Measurements from ENCODE around the gene FGF19.

The FGF19 gene

DNA sequence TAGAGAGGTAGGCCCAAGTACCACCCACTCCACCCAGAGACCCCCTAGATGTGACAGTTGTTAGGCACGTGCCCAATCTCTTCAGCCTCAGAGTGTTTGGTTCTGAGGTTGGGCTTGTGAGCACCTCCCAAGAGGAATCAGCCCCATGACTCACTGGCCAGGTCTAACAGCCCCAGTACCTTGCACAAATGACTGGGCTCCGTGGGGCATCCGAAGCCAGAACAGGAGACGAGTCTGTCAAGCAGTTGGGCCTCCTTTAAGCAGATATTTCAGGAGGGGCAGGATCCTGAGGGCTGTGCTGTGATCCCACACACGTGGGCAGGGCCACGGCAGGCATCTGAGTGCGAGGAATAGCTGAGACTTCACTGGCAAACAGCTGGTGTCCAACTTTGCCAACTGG, 29.1 kb upstream of the FGF19 start:
- CTCF ChIA-PET, result no interaction called here
- DNase-seq (ENCODE audit: extremely low spot score), result no peak
- POLR2A ChIA-PET, result no interaction called here
- TF ChIP-seq SUZ12 (IDR thresholded peaks at IDR 0.05) (no peak), FOXM1 (IDR thresholded peaks at IDR 0.05; ENCODE audit: borderline replicate concordance) (no peak), CTBP1 (IDR thresholded peaks at IDR 0.05; ENCODE audit: borderline replicate concordance) (no peak), ZNF384 (IDR thresholded peaks at IDR 0.05) (no peak), SP1 (IDR thresholded peaks at IDR 0.05) (no peak), FOXK2 (IDR thresholded peaks at IDR 0.05) (no peak), ARNT (IDR thresholded peaks at IDR 0.05) (no peak), TARDBP (IDR thresholded peaks at IDR 0.05) (no peak), LEF1 (IDR thresholded peaks at IDR 0.05; ENCODE audit: borderline replicate concordance) (no peak), HDGF (IDR thresholded peaks at IDR 0.05; ENCODE audit: borderline replicate concordance) (no peak), BHLHE40 (IDR thresholded peaks at IDR 0.05; ENCODE audit: borderline replicate concordance) (no peak), ELF4 (IDR thresholded peaks at IDR 0.05) (no peak), FOXA1 (IDR thresholded peaks at IDR 0.05) (no peak), L3MBTL2 (conservative IDR thresholded peaks at IDR 0.05) (no peak)
- TF ChIP-seq, protein P1, sequence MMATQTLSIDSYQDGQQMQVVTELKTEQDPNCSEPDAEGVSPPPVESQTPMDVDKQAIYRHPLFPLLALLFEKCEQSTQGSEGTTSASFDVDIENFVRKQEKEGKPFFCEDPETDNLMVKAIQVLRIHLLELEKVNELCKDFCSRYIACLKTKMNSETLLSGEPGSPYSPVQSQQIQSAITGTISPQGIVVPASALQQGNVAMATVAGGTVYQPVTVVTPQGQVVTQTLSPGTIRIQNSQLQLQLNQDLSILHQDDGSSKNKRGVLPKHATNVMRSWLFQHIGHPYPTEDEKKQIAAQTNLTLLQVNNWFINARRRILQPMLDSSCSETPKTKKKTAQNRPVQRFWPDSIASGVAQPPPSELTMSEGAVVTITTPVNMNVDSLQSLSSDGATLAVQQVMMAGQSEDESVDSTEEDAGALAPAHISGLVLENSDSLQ (IDR thresholded peaks at IDR 0.05), result no peak

DNA sequence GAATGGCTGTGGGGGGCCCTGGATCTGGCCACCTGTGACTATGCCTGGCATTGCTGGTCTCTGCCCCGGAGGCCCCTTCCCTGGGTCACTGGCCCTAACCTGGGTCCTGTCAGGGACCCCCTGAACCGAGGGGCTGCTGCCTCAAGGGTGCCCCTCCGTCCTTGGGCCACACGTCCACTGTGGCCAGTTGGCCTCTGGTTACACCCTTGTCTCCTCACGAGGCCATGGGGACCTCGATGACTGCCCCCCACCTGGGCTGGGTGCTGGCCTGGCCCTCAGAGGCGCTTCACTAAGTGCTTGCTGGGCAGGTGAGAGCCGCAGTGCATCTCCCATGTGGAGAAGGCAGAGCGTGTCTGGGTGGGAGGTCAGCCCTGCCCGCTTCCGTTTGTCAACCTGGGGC, 27.3 kb upstream of the FGF19 start:
- CTCF ChIA-PET, result no interaction called here
- no peak for DNase-seq (ENCODE audit: extremely low spot score)
- TF ChIP-seq SUZ12 (IDR thresholded peaks at IDR 0.05) (no peak), CTBP1 (IDR thresholded peaks at IDR 0.05; ENCODE audit: borderline replicate concordance) (no peak), SP1 (IDR thresholded peaks at IDR 0.05) (no peak), ARNT (IDR thresholded peaks at IDR 0.05) (no peak), LEF1 (IDR thresholded peaks at IDR 0.05; ENCODE audit: borderline replicate concordance) (no peak), BHLHE40 (IDR thresholded peaks at IDR 0.05; ENCODE audit: borderline replicate concordance) (no peak), NFRKB (IDR thresholded peaks at IDR 0.05) (no peak)
- TF ChIP-seq, protein P1 (IDR thresholded peaks at IDR 0.05), result no peak
- POLR2A ChIA-PET, result no interaction called here

DNA sequence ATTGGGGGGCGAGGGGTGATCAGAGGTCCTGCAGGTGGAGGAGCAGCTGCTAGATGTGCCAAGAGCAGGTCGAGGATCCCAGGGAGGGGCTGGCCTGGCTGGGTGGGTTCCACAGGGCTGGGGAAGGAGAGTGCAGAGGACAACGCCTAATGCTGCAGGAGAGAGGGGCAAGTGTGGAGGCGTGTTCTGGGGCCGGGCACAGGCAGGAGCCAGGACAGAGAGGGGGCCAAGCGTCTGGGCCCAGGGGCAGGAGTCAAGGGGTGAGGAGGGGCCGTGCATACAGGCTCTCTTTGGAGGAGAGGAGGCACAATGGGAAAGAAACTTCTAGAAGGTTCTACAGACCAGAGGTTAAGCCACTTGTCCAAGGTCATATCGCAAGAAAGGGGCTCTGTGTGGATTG, 26.7 kb upstream of the FGF19 start:
- no peak for DNase-seq (ENCODE audit: extremely low spot score)
- POLR2A ChIA-PET, result no interaction called here
- CTCF ChIA-PET, result no interaction called here
- TF ChIP-seq BHLHE40 (IDR thresholded peaks at IDR 0.05; ENCODE audit: borderline replicate concordance) (no peak), ARNT (IDR thresholded peaks at IDR 0.05) (no peak), SP1 (IDR thresholded peaks at IDR 0.05) (no peak)

DNA sequence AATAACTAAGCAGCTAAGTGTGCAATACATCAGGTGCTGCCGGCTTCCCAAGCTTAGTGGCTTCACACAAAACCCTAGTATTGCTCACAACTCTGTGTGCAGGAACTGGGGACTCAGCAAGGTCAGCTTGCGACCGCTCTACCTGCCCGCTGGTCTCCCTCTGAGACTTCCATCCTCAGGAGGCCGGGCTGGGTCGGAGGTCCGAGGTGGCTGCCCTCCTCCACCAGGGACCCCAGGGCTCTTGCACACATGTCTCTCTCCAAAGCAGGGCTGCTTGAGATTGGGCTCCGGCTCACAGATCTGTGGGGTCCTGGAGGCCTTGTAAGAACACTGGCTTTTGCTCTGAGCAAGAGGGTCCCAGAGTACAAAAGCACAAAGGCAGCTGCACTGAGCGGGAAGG, 25.4 kb upstream of the FGF19 start:
- CTCF ChIA-PET, result interaction anchor here (1.0 kb wide), 1 partner anchor 159 kb away, joined by 3 read pairs; no protein-coding TSS in a partner anchor
- DNase-seq (ENCODE audit: extremely low spot score), result no peak
- POLR2A ChIA-PET, result no interaction called here
- TF ChIP-seq ELF4 (IDR thresholded peaks at IDR 0.05) (no peak), ARNT (IDR thresholded peaks at IDR 0.05) (no peak), SP1 (IDR thresholded peaks at IDR 0.05) (no peak), LEF1 (IDR thresholded peaks at IDR 0.05; ENCODE audit: borderline replicate concordance) (no peak), ZNF384 (IDR thresholded peaks at IDR 0.05) (no peak), CTBP1 (IDR thresholded peaks at IDR 0.05; ENCODE audit: borderline replicate concordance) (no peak), L3MBTL2 (conservative IDR thresholded peaks at IDR 0.05) (no peak), TARDBP (IDR thresholded peaks at IDR 0.05) (no peak), FOXM1 (IDR thresholded peaks at IDR 0.05; ENCODE audit: borderline replicate concordance) (no peak), SUZ12 (IDR thresholded peaks at IDR 0.05) (no peak), FOXA1 (IDR thresholded peaks at IDR 0.05) (no peak), FOXK2 (IDR thresholded peaks at IDR 0.05) (no peak), NFRKB (IDR thresholded peaks at IDR 0.05) (no peak), BHLHE40 (IDR thresholded peaks at IDR 0.05; ENCODE audit: borderline replicate concordance) (no peak), HDGF (IDR thresholded peaks at IDR 0.05; ENCODE audit: borderline replicate concordance) (no peak)
- TF ChIP-seq, protein P1 (IDR thresholded peaks at IDR 0.05), result no peak

DNA sequence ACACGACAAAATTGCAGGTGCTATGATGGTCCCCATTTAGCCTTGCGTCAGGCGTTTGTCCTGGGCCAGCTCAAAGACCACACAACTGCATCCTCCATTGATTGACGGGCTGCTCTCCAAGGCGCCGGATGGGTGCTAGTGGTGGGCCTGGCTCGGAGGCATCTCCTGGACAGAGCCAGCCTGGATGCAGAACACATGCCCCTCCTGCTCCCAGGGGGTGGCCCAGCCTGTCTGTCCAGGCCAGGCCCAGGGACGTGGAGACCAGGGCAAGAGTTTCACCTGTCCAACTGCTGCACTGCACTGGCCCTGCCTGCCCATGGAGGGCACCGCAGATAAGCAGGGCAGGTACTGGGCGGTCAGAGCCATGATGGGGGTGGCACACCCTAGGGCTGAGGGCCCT, 23.4 kb upstream of the FGF19 start:
- no peak for TF ChIP-seq LEF1 (IDR thresholded peaks at IDR 0.05; ENCODE audit: borderline replicate concordance)
- no peak for TF ChIP-seq L3MBTL2 (conservative IDR thresholded peaks at IDR 0.05)
- TF ChIP-seq ELF4 (IDR thresholded peaks at IDR 0.05), result no peak
- no peak for TF ChIP-seq FOXK2 (IDR thresholded peaks at IDR 0.05)
- no peak for TF ChIP-seq CTBP1 (IDR thresholded peaks at IDR 0.05; ENCODE audit: borderline replicate concordance)
- no peak for TF ChIP-seq FOXM1 (IDR thresholded peaks at IDR 0.05; ENCODE audit: borderline replicate concordance)
- no peak for TF ChIP-seq TARDBP (IDR thresholded peaks at IDR 0.05)
- no peak for TF ChIP-seq NFRKB (IDR thresholded peaks at IDR 0.05)
- TF ChIP-seq FOXA1 (IDR thresholded peaks at IDR 0.05), result no peak
- no peak for DNase-seq (ENCODE audit: extremely low spot score)
- POLR2A ChIA-PET, result no interaction called here

DNA sequence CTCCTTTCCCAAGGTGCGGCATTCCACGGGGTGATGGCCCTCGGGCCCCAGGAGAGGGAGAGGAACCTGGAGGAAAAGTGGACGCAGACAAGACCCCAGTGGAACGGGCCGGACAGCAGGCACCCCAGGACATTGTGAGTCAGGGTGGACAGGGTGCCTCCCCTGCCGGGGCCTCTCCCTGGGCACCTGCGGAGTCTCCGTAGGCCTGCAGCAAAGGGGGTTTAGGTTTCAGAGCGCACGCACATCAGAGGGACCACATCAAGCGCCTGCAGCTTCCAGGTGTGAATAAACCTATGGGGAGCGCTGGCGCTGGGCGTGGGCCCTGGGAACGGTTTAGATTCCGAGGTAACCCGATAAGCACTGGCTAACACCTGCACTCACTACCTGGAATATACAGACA, 22.7 kb upstream of the FGF19 start:
- ChIA-PET CTCF (interaction anchor here (0.5 kb wide), 1 partner anchor 12 kb away, joined by 3 read pairs; no protein-coding TSS in a partner anchor), POLR2A (no interaction called here)
- no peak for DNase-seq (ENCODE audit: extremely low spot score)
- TF ChIP-seq L3MBTL2 (conservative IDR thresholded peaks at IDR 0.05) (no peak), FOXA1 (IDR thresholded peaks at IDR 0.05) (no peak), FOXK2 (IDR thresholded peaks at IDR 0.05) (no peak), FOXM1 (IDR thresholded peaks at IDR 0.05; ENCODE audit: borderline replicate concordance) (no peak), ARNT (IDR thresholded peaks at IDR 0.05) (no peak)

More for the DNA sequence above, 23.4 kb upstream of the FGF19 start:
- CTCF ChIA-PET, result no interaction called here

DNA sequence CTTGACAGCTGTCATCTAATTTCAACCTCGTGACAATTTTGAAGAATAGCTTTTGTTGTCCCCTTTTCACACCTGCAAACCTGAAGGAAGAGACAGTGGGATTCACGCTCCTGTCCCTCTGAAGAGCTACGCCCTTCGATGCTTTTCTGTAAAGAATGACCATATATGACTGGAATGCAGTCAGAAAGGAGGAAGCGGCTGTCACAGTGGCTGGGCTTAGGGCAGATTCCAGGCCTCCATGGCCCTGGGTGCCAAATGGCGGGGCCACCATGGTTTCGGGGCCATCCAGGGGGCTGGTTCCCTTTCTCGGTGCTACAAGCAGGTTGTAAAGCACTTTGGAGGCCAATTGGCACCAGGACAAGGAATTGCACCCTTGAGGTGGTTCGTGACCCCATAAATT, 22.2 kb upstream of the FGF19 start:
- no peak for TF ChIP-seq ZNF384 (IDR thresholded peaks at IDR 0.05)
- no peak for TF ChIP-seq LEF1 (IDR thresholded peaks at IDR 0.05; ENCODE audit: borderline replicate concordance)
- no peak for TF ChIP-seq SUZ12 (IDR thresholded peaks at IDR 0.05)
- TF ChIP-seq TARDBP (IDR thresholded peaks at IDR 0.05), result no peak
- TF ChIP-seq HDGF (IDR thresholded peaks at IDR 0.05; ENCODE audit: borderline replicate concordance), result no peak
- no peak for TF ChIP-seq CTBP1 (IDR thresholded peaks at IDR 0.05; ENCODE audit: borderline replicate concordance)
- TF ChIP-seq ARNT (IDR thresholded peaks at IDR 0.05), result no peak
- no peak for TF ChIP-seq SP1 (IDR thresholded peaks at IDR 0.05)
- TF ChIP-seq FOXA1 (IDR thresholded peaks at IDR 0.05), result no peak
- no peak for TF ChIP-seq ELF4 (IDR thresholded peaks at IDR 0.05)
- no peak for TF ChIP-seq BHLHE40 (IDR thresholded peaks at IDR 0.05; ENCODE audit: borderline replicate concordance)
- TF ChIP-seq FOXM1 (IDR thresholded peaks at IDR 0.05; ENCODE audit: borderline replicate concordance), result no peak
- TF ChIP-seq FOXK2 (IDR thresholded peaks at IDR 0.05), result no peak
- TF ChIP-seq NFRKB (IDR thresholded peaks at IDR 0.05), result no peak
- TF ChIP-seq, protein P1 (IDR thresholded peaks at IDR 0.05), result no peak
- POLR2A ChIA-PET, result no interaction called here
- CTCF ChIA-PET, result no interaction called here
- DNase-seq (ENCODE audit: extremely low spot score), result no peak

All from HEK293T (cell line).